Activated gamma-delta T cell treated with Interleukin-2 at 50 U/mL for 16 hours (primary cell): Measurements from ENCODE around the gene ATP8B3.
A peak's percentile ranks its signal among the peaks of the same experiment; 100 is the strongest.

Source experiments
- DNase-seq: peaks from one replicate; pipeline ENCODE4 v3.0.0-alpha.2; 2020

The ATP8B3 gene

GRCh38 chr19:1811942-1812425 is at the start of gene ATP8B3:
TSS of gene ATP8B3 (minus strand) at chr19:1812276. CDS start at chr19:1811736, 540 bp downstream.
- DNase-seq: peak; percentile 73

GRCh38 chr19:1861599-1862031 is 49.5 kb upstream of the ATP8B3 start:
- no peak for DNase-seq

- no peak for DNase-seq
These were observed 48.9 kb upstream of the ATP8B3 start for GRCh38 chr19:1860821-1861598.

- DNase-seq: no peak
These were observed 48.1 kb upstream of the ATP8B3 start for GRCh38 chr19:1860042-1860775.

GRCh38 chr19:1859331-1859781 is 47.3 kb upstream of the ATP8B3 start:
- no peak for DNase-seq

- DNase-seq: no peak
These were observed 46.5 kb upstream of the ATP8B3 start for GRCh38 chr19:1858412-1859081.

- no peak for DNase-seq
These were observed 45.7 kb upstream of the ATP8B3 start for GRCh38 chr19:1857648-1858326.

- no peak for DNase-seq
These were observed 44.9 kb upstream of the ATP8B3 start for GRCh38 chr19:1856698-1857603.

GRCh38 chr19:1856345-1856697 is 44.2 kb upstream of the ATP8B3 start:
- no peak for DNase-seq

- DNase-seq: no peak
These were observed 43.8 kb upstream of the ATP8B3 start for GRCh38 chr19:1855828-1856255.

GRCh38 chr19:1855040-1855827 is 43.2 kb upstream of the ATP8B3 start:
- DNase-seq: peak; percentile 78

GRCh38 chr19:1854542-1855039 is 42.5 kb upstream of the ATP8B3 start:
- no peak for DNase-seq

- no peak for DNase-seq
These were observed 42.0 kb upstream of the ATP8B3 start for GRCh38 chr19:1854039-1854541.

- DNase-seq: peak; percentile 75
These were observed 41.4 kb upstream of the ATP8B3 start for GRCh38 chr19:1853295-1854038.

GRCh38 chr19:1852581-1853128 is 40.6 kb upstream of the ATP8B3 start:
- DNase-seq: no peak

GRCh38 chr19:1851654-1852580 is 39.8 kb upstream of the ATP8B3 start:
- DNase-seq: peak; percentile 69

- DNase-seq: no peak
These were observed 39.0 kb upstream of the ATP8B3 start for GRCh38 chr19:1850809-1851653.
